ENCODE data around the gene ACP4. TPM values are rescaled to one million over a fixed set of nuclear protein-coding genes. Genes with fewer than 3 reads are reported as not detected.

Gene ACP4
- total and polyA plus RNA-seq, 2 of the 13 experiments (the other 11 are each of a cell fraction or from before 2014, with no cell fraction given), result 0.08 TPM; not detected in 1

DNA sequence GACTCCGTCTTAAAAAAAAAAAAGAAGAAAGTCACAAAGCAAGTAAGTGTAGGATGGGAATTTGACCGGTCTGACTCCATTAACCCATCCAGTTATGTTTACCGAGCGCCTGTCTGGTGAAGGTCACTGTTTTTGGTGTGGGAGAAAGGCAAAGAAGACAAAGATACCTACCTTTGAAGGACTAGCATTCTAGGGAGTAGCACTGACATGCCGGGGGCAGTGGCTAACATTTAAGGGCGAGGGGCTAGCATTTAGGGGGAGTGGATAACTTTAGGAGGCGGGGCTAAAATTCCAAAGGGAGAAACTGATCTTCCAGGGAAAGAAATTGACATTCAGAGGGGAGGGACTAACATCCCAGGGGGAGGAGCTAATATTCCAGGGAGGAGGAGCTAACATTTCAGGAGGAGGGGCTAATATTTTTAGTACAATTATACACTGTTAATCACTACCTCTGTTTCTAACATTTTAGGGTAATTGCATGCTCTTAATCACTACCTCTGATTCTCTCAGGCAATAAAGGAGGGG is 11.2 kb upstream of the ACP4 start:
- TF ChIP-seq ZNF263 (CRISPR knock-in tag; IDR thresholded peaks at IDR 0.05), result no peak
- TF ChIP-seq, protein P1, sequence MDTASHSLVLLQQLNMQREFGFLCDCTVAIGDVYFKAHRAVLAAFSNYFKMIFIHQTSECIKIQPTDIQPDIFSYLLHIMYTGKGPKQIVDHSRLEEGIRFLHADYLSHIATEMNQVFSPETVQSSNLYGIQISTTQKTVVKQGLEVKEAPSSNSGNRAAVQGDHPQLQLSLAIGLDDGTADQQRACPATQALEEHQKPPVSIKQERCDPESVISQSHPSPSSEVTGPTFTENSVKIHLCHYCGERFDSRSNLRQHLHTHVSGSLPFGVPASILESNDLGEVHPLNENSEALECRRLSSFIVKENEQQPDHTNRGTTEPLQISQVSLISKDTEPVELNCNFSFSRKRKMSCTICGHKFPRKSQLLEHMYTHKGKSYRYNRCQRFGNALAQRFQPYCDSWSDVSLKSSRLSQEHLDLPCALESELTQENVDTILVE (CRISPR knock-in tag; IDR thresholded peaks at IDR 0.05), result no peak
- TF ChIP-seq, protein P2, sequence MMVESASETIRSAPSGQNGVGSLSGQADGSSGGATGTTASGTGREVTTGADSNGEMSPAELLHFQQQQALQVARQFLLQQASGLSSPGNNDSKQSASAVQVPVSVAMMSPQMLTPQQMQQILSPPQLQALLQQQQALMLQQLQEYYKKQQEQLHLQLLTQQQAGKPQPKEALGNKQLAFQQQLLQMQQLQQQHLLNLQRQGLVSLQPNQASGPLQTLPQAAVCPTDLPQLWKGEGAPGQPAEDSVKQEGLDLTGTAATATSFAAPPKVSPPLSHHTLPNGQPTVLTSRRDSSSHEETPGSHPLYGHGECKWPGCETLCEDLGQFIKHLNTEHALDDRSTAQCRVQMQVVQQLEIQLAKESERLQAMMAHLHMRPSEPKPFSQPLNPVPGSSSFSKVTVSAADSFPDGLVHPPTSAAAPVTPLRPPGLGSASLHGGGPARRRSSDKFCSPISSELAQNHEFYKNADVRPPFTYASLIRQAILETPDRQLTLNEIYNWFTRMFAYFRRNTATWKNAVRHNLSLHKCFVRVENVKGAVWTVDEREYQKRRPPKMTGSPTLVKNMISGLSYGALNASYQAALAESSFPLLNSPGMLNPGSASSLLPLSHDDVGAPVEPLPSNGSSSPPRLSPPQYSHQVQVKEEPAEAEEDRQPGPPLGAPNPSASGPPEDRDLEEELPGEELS (CRISPR knock-in tag; IDR thresholded peaks at IDR 0.05), result no peak
- TF ChIP-seq, protein P3, sequence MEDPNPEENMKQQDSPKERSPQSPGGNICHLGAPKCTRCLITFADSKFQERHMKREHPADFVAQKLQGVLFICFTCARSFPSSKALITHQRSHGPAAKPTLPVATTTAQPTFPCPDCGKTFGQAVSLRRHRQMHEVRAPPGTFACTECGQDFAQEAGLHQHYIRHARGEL (CRISPR knock-in tag; IDR thresholded peaks at IDR 0.05), result no peak
- TF ChIP-seq, protein P4, sequence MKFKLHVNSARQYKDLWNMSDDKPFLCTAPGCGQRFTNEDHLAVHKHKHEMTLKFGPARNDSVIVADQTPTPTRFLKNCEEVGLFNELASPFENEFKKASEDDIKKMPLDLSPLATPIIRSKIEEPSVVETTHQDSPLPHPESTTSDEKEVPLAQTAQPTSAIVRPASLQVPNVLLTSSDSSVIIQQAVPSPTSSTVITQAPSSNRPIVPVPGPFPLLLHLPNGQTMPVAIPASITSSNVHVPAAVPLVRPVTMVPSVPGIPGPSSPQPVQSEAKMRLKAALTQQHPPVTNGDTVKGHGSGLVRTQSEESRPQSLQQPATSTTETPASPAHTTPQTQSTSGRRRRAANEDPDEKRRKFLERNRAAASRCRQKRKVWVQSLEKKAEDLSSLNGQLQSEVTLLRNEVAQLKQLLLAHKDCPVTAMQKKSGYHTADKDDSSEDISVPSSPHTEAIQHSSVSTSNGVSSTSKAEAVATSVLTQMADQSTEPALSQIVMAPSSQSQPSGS (CRISPR knock-in tag; IDR thresholded peaks at IDR 0.05), result no peak
- TF ChIP-seq, protein P5, sequence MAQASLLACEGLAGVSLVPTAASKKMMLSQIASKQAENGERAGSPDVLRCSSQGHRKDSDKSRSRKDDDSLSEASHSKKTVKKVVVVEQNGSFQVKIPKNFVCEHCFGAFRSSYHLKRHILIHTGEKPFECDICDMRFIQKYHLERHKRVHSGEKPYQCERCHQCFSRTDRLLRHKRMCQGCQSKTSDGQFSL (CRISPR knock-in tag; IDR thresholded peaks at IDR 0.05), result no peak
- TF ChIP-seq, protein P6, sequence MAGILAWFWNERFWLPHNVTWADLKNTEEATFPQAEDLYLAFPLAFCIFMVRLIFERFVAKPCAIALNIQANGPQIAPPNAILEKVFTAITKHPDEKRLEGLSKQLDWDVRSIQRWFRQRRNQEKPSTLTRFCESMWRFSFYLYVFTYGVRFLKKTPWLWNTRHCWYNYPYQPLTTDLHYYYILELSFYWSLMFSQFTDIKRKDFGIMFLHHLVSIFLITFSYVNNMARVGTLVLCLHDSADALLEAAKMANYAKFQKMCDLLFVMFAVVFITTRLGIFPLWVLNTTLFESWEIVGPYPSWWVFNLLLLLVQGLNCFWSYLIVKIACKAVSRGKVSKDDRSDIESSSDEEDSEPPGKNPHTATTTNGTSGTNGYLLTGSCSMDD (CRISPR knock-in tag; IDR thresholded peaks at IDR 0.05), result no peak
- TF ChIP-seq ZNF614 (CRISPR knock-in tag; IDR thresholded peaks at IDR 0.05; ENCODE audit: borderline replicate concordance), result no peak
- TF ChIP-seq ZNF564 (CRISPR knock-in tag; IDR thresholded peaks at IDR 0.05), result no peak
- TF ChIP-seq ZNF430 (CRISPR knock-in tag; IDR thresholded peaks at IDR 0.05), result no peak
- TF ChIP-seq ZNF3 (CRISPR knock-in tag; IDR thresholded peaks at IDR 0.05), result no peak
- TF ChIP-seq, protein P7, sequence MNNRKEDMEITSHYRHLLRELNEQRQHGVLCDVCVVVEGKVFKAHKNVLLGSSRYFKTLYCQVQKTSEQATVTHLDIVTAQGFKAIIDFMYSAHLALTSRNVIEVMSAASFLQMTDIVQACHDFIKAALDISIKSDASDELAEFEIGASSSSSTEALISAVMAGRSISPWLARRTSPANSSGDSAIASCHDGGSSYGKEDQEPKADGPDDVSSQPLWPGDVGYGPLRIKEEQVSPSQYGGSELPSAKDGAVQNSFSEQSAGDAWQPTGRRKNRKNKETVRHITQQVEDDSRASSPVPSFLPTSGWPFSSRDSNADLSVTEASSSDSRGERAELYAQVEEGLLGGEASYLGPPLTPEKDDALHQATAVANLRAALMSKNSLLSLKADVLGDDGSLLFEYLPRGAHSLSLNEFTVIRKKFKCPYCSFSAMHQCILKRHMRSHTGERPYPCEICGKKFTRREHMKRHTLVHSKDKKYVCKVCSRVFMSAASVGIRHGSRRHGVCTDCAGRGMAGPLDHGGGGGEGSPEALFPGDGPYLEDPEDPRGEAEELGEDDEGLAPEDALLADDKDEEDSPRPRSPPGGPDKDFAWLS (CRISPR knock-in tag; IDR thresholded peaks at IDR 0.05; ENCODE audit: borderline replicate concordance), result no peak
- no peak for TF ChIP-seq PLRG1 (conservative IDR thresholded peaks at IDR 0.05)
- no peak for TF ChIP-seq SMAD9 (CRISPR knock-in tag; IDR thresholded peaks at IDR 0.05)
- TF ChIP-seq, protein P8, sequence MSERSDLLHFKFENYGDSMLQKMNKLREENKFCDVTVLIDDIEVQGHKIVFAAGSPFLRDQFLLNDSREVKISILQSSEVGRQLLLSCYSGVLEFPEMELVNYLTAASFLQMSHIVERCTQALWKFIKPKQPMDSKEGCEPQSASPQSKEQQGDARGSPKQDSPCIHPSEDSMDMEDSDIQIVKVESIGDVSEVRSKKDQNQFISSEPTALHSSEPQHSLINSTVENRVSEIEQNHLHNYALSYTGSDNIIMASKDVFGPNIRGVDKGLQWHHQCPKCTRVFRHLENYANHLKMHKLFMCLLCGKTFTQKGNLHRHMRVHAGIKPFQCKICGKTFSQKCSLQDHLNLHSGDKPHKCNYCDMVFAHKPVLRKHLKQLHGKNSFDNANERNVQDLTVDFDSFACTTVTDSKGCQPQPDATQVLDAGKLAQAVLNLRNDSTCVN (CRISPR knock-in tag; IDR thresholded peaks at IDR 0.05; ENCODE audit: borderline replicate concordance), result no peak
- no peak for TF ChIP-seq ZNF7 (CRISPR knock-in tag; IDR thresholded peaks at IDR 0.05)

More for the DNA sequence above, 11.2 kb upstream of the ACP4 start:
- in situ Hi-C loops (cut with HindIII; ENCODE audit: extremely low pct_ligation_motif_present, low pct_unique_long_range_greater_than_20kb) (loop anchor here (25.0 kb wide), 1 partner anchor 417 kb away; the partner anchor contains the start of gene NAPSA), intact Hi-C loops (cut with micrococcal nuclease; ENCODE audit: unreplicated experiment) (no loop called here)
- H3K4me1 ChIP-seq (ENCODE audit: insufficient read depth, low read length), result 0 out of 2 replicates have a peak, but pooled peaks cover 6% of the 10 kb centered on the region
- DNase-seq (ENCODE audit: low spot score) (no peak), FAIRE-seq (no peak), ATAC-seq (no peak)
- H3K9me3 ChIP-seq (ENCODE audit: low read length), result no peaks in the 10 kb centered on the region
- 44% methylated on average over 7 of the region's 7 CpGs for WGBS (ENCODE audit: low lambda C conversion rate)
- H3K4me3 ChIP-seq (replicated peaks in 1 of 3; ENCODE audit: insufficient read depth in 1 of 3, low read depth in 2 of 3, low read length in 3 of 3), result no peak overlapping the region
- H3K4me2 ChIP-seq (ENCODE audit: low read depth, low read length), result no peak overlapping the region
- no peaks in the 10 kb centered on the region for H4K20me1 ChIP-seq (ENCODE audit: insufficient read depth, low read length)
- H3K79me2 ChIP-seq (ENCODE audit: insufficient read depth, low read length), result no peaks in the 10 kb centered on the region
- CTCF ChIA-PET (ENCODE audit: low intra/inter-chr PET ratio, low total read pairs), result no interaction called here
- H3K27me3 ChIP-seq (ENCODE audit: control insufficient read depth in 1 of 2, insufficient read depth in 2 of 2, low read length in 2 of 2), result peaks cover 0 to 31% of the 10 kb centered on the region in 2 experiments; a peak in 3 of 5 replicates
- no peak overlapping the region for H3K27ac ChIP-seq (ENCODE audit: extremely low read length, insufficient read depth, low read length)
- POLR2A ChIA-PET, result no interaction called here
- no peak overlapping the region for H2AFZ ChIP-seq (ENCODE audit: low read length)
- H3K36me3 ChIP-seq (replicated peaks in 1 of 2; ENCODE audit: control insufficient read depth in 1 of 2, insufficient read depth in 2 of 2, low read length in 2 of 2), result no peaks in the 10 kb centered on the region
- no TSS peak for BruUV-seq (replicated peaks)
- no peak overlapping the region for H3K9ac ChIP-seq (ENCODE audit: insufficient read depth, low read depth, low read length)

All from HepG2 (cell line).